DMS 273 (cell line): ENCODE measurements around the gene IER3IP1.
A peak's percentile ranks its signal among the peaks of the same experiment; 100 is the strongest.
"Not testable (repeated sequence)": the region's sequence is repeated elsewhere in the genome, so short reads cannot be mapped to it uniquely, and the experiment has no call there.

Source experiments
- DNase-seq: peaks from one replicate; lab custom pipeline; 2025; ENCODE audit not compliant: unreplicated experiment; lab: John Stamatoyannopoulos, UW

Gene IER3IP1

GRCh38 chr18:47160256-47160655 is 15.9 kb downstream of the IER3IP1 start:
- DNase-seq = no peak

- not testable (repeated sequence) for DNase-seq
Measured at GRCh38 chr18:47158404-47158803, 17.8 kb downstream of the IER3IP1 start.

GRCh38 chr18:47151439-47151838 is 24.7 kb downstream of the IER3IP1 start:
- no peak for DNase-seq

- DNase-seq = peak; percentile 62
Measured at GRCh38 chr18:47150824-47151366, 25.3 kb downstream of the IER3IP1 start.

GRCh38 chr18:47150029-47150823 is 25.9 kb downstream of the IER3IP1 start, which contains the start of gene HDHD2:
HDHD2 (minus strand) TSS chr18:47150500; CDS start chr18:47136439, 14,061 bp downstream.
- peak; percentile 92 for DNase-seq

- no peak for DNase-seq
Measured at GRCh38 chr18:47149457-47150028, 26.6 kb downstream of the IER3IP1 start.

GRCh38 chr18:47146206-47146605 is 30.0 kb downstream of the IER3IP1 start:
- DNase-seq = no peak

- DNase-seq = no peak
Measured at GRCh38 chr18:47143899-47144485, 32.2 kb downstream of the IER3IP1 start.

- no peak for DNase-seq
Measured at GRCh38 chr18:47143153-47143552, 33.0 kb downstream of the IER3IP1 start.

GRCh38 chr18:47141289-47141688 is 34.9 kb downstream of the IER3IP1 start:
- DNase-seq = no peak

GRCh38 chr18:47121146-47121545 is 55.0 kb downstream of the IER3IP1 start:
- DNase-seq = no peak

GRCh38 chr18:47120428-47120827 is 55.7 kb downstream of the IER3IP1 start:
- no peak for DNase-seq

- DNase-seq = no peak
Measured at GRCh38 chr18:47118981-47119380, 57.2 kb downstream of the IER3IP1 start.

- no peak for DNase-seq
Measured at GRCh38 chr18:47115205-47115604, 61.0 kb downstream of the IER3IP1 start.

GRCh38 chr18:47113796-47114540 is 62.2 kb downstream of the IER3IP1 start:
- no peak for DNase-seq

GRCh38 chr18:47110492-47111274 is 65.5 kb downstream of the IER3IP1 start:
- DNase-seq = no peak

GRCh38 chr18:47109720-47110119 is 66.4 kb downstream of the IER3IP1 start:
- DNase-seq = no peak

- DNase-seq = no peak
Measured at GRCh38 chr18:47108998-47109405, 67.2 kb downstream of the IER3IP1 start.

GRCh38 chr18:47108373-47108772 is 67.8 kb downstream of the IER3IP1 start:
- no peak for DNase-seq
